Muscle layer of duodenum (tissue), 2 donors: ENCODE measurements around the gene SENP3.

Experiments used
- H3K27ac ChIP-seq: one replicate; pipeline ENCODE4 v1.7.0; 2013; ENCODE audit warnings: mild to moderate bottlenecking, low read length
- H3K27me3 ChIP-seq: one replicate; pipeline ENCODE4 v1.7.0; 2013; ENCODE audit warnings: low read depth, mild to moderate bottlenecking, control low read depth, low read length
- H3K36me3 ChIP-seq, 2 donors: one replicate each; pipeline ENCODE4 v1.7.0; 2013; ENCODE audit warnings: low read length in 2 of 2, control low read depth in 1 of 2, mild to moderate bottlenecking in 1 of 2; ENCODE audit not compliant: insufficient read depth in 2 of 2, control insufficient read depth in 1 of 2
- H3K4me1 ChIP-seq, 2 donors: one replicate each; pipeline ENCODE4 v1.7.0; 2013; ENCODE audit warnings: low read length in 2 of 2, mild to moderate bottlenecking in 2 of 2, control low read depth in 1 of 2, moderate library complexity in 1 of 2; ENCODE audit not compliant: insufficient read depth in 2 of 2, control insufficient read depth in 1 of 2
- H3K4me3 ChIP-seq, 2 donors: one replicate each; pipeline ENCODE4 v1.7.0; 2013; ENCODE audit warnings: low read length in 2 of 2, low read depth in 1 of 2, mild to moderate bottlenecking in 1 of 2
- H3K9me3 ChIP-seq, 2 donors: one replicate each; pipeline ENCODE4 v1.7.0; 2013; ENCODE audit warnings: low read length in 2 of 2, control low read depth in 1 of 2, mild to moderate bottlenecking in 1 of 2; ENCODE audit not compliant: control insufficient read depth in 1 of 2
- donor health status: healthy.

SENP3 gene

GRCh38 chr17:7579834-7580603 lies 18.3 kb downstream of the SENP3 start:
- H3K9me3 ChIP-seq: no peaks in the 10 kb centered on the region
- peak overlapping the region; percentile 49 to 67 for H3K4me3 ChIP-seq
- H3K27me3 ChIP-seq: no peaks in the 10 kb centered on the region
- peaks cover 12 to 68% of the 10 kb centered on the region in 2 donors for H3K4me1 ChIP-seq
- H3K27ac ChIP-seq: peak overlapping the region; percentile 95
- peaks cover 30 to 42% of the 10 kb centered on the region in 2 donors for H3K36me3 ChIP-seq

DNA sequence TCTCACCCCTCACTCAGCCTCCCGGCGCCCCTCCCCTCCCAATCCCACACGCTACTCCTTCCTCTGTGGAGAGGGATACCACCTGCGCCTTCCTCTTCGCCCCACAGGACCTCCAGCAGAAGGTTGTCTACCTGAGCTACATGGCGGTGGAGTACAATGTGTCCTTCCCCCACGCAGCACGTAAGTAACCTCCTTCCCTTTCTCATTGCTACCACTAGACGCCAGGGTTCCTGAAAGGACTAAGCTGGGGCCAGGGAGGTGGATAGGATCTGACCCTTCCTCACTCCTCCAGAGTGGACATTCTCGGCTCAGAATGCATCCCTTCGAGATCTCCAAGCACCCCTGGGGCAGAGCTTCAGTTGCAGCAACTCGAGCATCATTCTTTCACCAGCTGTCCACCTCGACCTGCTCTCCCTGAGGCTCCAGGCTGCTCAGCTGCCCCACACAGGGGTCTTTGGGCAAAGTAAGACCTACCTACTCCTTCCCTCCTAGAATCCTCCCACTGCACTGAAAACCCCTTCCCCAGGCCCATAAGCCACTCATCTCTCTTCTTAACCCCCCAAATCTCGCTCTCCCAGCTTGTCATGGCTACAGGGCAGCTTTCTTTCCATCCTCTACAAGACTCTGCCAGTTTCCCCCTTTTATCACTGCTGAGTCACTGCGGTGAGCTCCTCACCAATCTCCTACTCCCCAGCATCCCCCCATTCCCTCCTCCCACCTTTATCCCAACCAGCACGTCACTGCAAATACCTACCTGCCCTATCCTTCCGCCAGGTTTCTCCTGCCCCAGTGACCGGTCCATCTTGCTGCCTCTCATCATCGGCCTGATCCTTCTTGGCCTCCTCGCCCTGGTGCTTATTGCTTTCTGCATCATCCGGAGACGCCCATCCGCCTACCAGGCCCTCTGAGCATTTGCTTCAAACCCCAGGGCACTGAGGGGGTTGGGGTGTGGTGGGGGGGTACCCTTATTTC lies 19.2 kb downstream of the SENP3 start:
- peak overlapping the region; percentile 49 to 67 for H3K4me3 ChIP-seq

GRCh38 chr17:7582396-7583252 lies 20.9 kb downstream of the SENP3 start:
- Histone ChIP-seq H3K4me3 (peak overlapping the region; percentile 74 to 90), H3K4me1 (peaks cover 11 to 61% of the 10 kb centered on the region in 2 donors), H3K27ac (peak overlapping the region; percentile 98)

More for the DNA sequence above, 19.2 kb downstream of the SENP3 start:
- no peaks in the 10 kb centered on the region for H3K9me3 ChIP-seq
- H3K27ac ChIP-seq: peak overlapping the region; percentile 95
- H3K27me3 ChIP-seq: no peaks in the 10 kb centered on the region
- peaks cover 23 to 34% of the 10 kb centered on the region in 2 donors for H3K36me3 ChIP-seq
- peaks cover 11 to 65% of the 10 kb centered on the region in 2 donors for H3K4me1 ChIP-seq

GRCh38 chr17:7583253-7584109 lies 21.8 kb downstream of the SENP3 start, which contains the start of gene MPDU1:
Gene MPDU1 (plus strand): TSS chr17:7583852. CDS start chr17:7583863, 11 bp downstream.
- H3K4me1 ChIP-seq: peaks cover 11 to 68% of the 10 kb centered on the region in 2 donors
- peak within 1 kb of the TSS; percentile 74 to 90 for H3K4me3 ChIP-seq
- H3K9me3 ChIP-seq: no peaks in the 10 kb centered on the region
- no peaks in the 10 kb centered on the region for H3K27me3 ChIP-seq
- peaks cover 9 to 17% of the 10 kb centered on the region in 2 donors for H3K36me3 ChIP-seq
- peak within 1 kb of the TSS; percentile 98 for H3K27ac ChIP-seq

More at GRCh38 chr17:7582396-7583252, 20.9 kb downstream of the SENP3 start:
- Histone ChIP-seq H3K27me3 (no peaks in the 10 kb centered on the region), H3K9me3 (no peaks in the 10 kb centered on the region), H3K36me3 (peaks cover 15 to 23% of the 10 kb centered on the region in 2 donors)

GRCh38 chr17:7586673-7587419 lies 25.1 kb downstream of the SENP3 start:
- Histone ChIP-seq H3K36me3 (peaks cover 15 to 23% of the 10 kb centered on the region in 2 donors), H3K4me3 (no peak overlapping the region), H3K27me3 (no peaks in the 10 kb centered on the region), H3K9me3 (no peaks in the 10 kb centered on the region), H3K27ac (peak overlapping the region; percentile 56), H3K4me1 (peaks cover 3 to 50% of the 10 kb centered on the region in 2 donors)

DNA sequence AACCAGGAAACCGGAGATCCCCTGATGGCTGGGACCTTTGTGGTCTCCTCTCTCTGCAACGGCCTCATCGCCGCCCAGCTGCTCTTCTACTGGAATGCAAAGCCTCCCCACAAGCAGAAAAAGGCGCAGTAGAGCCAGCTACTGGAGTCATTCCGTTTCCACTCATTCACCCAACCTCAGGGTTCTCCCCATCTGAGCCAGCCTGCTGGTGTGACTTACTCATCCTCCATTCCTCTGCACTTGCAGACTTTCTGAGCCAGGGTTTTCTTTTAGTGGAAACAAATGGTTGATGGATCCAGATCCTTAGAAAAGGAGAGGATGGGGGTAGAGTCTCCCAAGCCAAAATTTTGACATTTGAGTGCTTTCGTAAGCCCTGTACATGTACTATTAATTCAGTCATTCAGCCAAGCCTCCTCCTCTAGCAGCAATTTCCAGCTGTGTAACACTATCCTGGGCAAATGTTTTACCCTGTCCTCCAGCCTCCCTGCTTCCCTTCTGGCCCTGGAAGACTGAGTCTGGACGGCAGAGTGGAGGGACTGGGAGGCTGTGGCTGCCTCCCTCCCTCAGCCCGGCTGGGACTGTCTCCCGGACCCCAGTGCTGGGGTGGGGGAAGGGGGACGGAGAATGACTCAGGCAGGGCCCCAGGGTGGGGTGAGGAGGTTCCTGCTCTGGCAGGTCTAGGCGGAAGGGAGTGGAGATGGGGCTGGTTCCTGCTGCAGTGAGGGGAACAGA lies 25.9 kb downstream of the SENP3 start:
- Histone ChIP-seq H3K9me3 (no peaks in the 10 kb centered on the region), H3K4me3 (peak overlapping the region in 1 of 2 donors; percentile 71), H3K4me1 (peaks cover 0 to 44% of the 10 kb centered on the region in 2 donors), H3K36me3 (peaks cover 23 to 30% of the 10 kb centered on the region in 2 donors), H3K27me3 (no peaks in the 10 kb centered on the region), H3K27ac (peak overlapping the region; percentile 56)

DNA sequence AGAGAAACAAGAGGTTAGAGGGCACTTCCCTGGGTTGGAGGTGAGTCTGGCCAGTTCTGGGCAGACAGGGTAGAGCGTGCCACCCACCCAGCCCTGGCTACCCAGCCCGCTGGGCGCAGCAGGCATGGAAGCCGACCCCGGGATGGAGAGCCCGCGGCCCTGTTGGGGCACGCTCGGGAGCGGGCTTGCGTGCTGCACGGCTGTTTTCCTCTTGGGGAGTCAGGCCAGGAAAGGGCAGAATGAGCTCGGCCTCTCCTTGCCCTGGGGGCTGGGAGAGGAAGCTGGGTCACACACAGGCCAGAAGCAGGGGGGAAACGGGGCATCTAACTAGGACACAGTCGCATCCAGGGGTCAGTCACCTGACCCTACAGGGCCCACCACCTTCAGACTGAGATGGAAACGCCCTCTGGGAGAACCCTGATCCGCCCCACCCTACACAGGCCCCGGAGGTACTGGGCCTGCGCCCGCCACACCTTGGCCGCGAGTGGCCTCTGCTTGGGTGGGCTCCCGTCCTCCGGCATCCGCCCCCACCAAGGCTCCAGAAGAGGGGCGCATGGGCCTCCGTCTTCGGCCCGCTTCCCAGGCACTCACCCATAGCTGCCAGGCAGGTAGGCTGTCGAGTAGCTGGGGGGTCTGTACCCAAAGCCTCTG lies 27.0 kb downstream of the SENP3 start:
- Histone ChIP-seq H3K27me3 (no peaks in the 10 kb centered on the region), H3K27ac (no peak overlapping the region), H3K4me1 (peaks cover 0 to 36% of the 10 kb centered on the region in 2 donors), H3K36me3 (peaks cover 32 to 41% of the 10 kb centered on the region in 2 donors), H3K4me3 (peak overlapping the region; percentile 37 to 71), H3K9me3 (no peaks in the 10 kb centered on the region)

DNA sequence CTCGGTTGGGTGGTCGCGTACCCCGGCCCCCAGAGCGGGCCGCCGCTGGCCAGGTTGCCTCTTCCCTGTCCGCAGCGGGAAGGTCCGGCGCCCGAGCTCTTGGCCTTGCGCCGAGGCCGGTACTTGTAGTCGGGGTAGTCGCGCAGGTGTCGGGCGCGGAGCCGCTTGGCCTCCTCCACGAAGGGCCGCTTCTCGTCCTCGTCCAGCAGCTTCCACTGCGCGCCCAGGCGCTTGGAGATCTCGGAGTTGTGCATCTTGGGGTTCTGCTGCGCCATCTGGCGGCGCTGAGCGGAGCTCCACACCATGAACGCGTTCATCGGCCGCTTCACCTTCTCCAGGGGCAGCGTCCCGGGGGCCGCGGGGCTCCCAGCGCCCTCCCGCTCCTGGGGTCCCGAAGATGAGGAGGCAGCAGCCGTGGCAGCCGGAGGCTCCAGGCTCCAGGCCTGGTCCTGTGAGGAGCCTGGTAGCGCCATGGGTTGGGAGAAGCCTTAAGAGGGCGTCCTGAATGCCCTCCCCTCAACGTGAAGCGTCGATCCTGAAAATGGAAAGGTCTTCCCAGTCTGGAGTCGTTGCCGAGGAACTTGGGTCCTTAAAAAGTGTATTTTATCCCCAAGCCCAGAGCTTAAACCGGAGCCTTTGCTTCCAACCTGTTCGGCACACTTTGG lies 27.6 kb downstream of the SENP3 start:
- Histone ChIP-seq H3K4me1 (peaks cover 0 to 34% of the 10 kb centered on the region in 2 donors), H3K36me3 (peaks cover 39 to 45% of the 10 kb centered on the region in 2 donors), H3K27me3 (no peaks in the 10 kb centered on the region), H3K9me3 (no peaks in the 10 kb centered on the region), H3K4me3 (peak overlapping the region; percentile 37 to 71), H3K27ac (no peak overlapping the region)
